DOHH2 (cell line): ENCODE results near the gene ZNF614.

Source experiments
- CTCF ChIP-seq: fragments of 200-600 bp; sonication (generic); IDR thresholded peaks from one replicate; pipeline ENCODE4 v1.5.1; 2014; ENCODE audit warnings: antibody characterized with exemption, mild to moderate bottlenecking, low read depth, low read length; ENCODE audit not compliant: poor library complexity, severe bottlenecking
- EZH2phosphoT487 ChIP-seq: fragments of 200-600 bp; sonication (generic); IDR thresholded peaks from 2 replicates; pipeline ENCODE4 v1.6.1; 2017; ENCODE audit warnings: borderline replicate concordance, mild to moderate bottlenecking, antibody characterized with exemption, low read length, moderate library complexity, mixed read lengths

GRCh38 chr19:51994048-51994644, 34.0 kb downstream of the ZNF614 start:
- TF ChIP-seq CTCF = no peak
- no peak for TF ChIP-seq EZH2phosphoT487
